Retinal pigment epithelial cell (primary cell): ENCODE data around the gene PIP5K1B.

ENCODE experiments used
- DNase-seq: peaks from one replicate; pipeline ENCODE4 v3.0.0-alpha.2; 2010; ENCODE audit warnings: low read depth
- H3K4me3 ChIP-seq: 2 replicates; pipeline ENCODE4 v1.5.1; 2011; ENCODE audit warnings: mild to moderate bottlenecking, low read length, control low read depth, moderate library complexity
- TF ChIP-seq, protein P1 (sequence below): conservative IDR thresholded peaks from 2 replicates; pipeline ENCODE4 v1.5.1; 2011; ENCODE audit warnings: low read depth, low read length, control low read depth, inconsistent platforms

PIP5K1B gene

GRCh38 chr9:68751556-68751955 is 46.5 kb downstream of the PIP5K1B start:
- no peak for DNase-seq
- H3K4me3 ChIP-seq = no peak overlapping the region
- TF ChIP-seq, protein P1, sequence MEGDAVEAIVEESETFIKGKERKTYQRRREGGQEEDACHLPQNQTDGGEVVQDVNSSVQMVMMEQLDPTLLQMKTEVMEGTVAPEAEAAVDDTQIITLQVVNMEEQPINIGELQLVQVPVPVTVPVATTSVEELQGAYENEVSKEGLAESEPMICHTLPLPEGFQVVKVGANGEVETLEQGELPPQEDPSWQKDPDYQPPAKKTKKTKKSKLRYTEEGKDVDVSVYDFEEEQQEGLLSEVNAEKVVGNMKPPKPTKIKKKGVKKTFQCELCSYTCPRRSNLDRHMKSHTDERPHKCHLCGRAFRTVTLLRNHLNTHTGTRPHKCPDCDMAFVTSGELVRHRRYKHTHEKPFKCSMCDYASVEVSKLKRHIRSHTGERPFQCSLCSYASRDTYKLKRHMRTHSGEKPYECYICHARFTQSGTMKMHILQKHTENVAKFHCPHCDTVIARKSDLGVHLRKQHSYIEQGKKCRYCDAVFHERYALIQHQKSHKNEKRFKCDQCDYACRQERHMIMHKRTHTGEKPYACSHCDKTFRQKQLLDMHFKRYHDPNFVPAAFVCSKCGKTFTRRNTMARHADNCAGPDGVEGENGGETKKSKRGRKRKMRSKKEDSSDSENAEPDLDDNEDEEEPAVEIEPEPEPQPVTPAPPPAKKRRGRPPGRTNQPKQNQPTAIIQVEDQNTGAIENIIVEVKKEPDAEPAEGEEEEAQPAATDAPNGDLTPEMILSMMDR = no peak

- TF ChIP-seq, protein P1 = no peak
- H3K4me3 ChIP-seq = no peak overlapping the region
- no peak for DNase-seq
These were observed 50.0 kb downstream of the PIP5K1B start for GRCh38 chr9:68755051-68755450.

DNA sequence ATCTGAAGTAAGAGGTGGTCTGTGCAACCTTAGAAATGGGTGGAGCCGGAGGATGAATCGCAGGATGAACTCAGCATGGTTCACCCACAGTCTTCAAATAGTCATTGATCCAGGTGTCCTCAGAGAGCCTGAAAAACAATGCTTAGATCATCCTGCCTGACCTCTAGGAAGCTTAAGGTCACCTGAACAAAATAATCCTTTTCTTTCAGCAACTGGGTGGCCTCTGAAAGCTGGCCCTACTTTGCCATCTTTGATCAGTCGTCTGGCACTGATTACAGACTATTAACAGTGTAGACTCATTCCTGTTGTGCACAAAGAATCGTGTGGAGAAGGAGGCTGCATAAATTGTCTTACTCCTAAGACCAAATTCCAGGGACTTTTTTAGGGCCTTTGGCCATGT is 50.7 kb downstream of the PIP5K1B start:
- TF ChIP-seq, protein P1 = no peak
- no peak for DNase-seq

GRCh38 chr9:68759981-68760673 is 55.1 kb downstream of the PIP5K1B start:
- H3K4me3 ChIP-seq = no peak overlapping the region
- TF ChIP-seq, protein P1 = no peak
- no peak for DNase-seq

More for the DNA sequence above, 50.7 kb downstream of the PIP5K1B start:
- no peak overlapping the region for H3K4me3 ChIP-seq

DNA sequence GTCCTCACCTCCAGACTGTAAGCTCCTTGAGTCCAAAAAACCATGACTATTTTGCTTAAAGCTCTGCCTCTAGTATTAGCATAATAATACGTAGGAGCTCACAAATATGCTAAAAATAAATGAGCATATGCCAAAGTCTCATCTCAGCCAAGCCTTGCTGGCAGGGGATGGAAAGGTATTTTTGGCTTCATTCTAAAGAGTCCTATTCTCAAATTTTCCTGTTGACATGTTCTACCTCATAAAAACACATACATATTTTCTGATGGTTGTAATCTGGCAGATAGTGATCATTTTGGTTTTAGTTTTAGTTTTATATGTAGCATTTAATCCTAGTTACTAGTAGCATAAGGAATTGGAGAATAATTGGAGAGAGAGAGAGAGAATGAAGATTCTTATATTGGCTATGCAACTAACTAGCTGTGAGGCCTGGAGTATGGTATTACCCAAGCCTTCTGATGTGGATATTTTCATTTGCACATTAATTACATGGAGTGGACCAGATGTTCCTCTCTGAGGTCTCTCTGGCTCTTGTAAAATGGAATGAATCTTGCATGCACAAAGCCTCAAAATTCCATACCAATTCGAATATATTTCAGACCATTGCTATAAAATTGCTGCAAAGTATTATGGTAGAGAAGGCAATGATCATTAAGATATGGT is 55.8 kb downstream of the PIP5K1B start:
- no peak overlapping the region for H3K4me3 ChIP-seq
- TF ChIP-seq, protein P1 = no peak
- no peak for DNase-seq

DNA sequence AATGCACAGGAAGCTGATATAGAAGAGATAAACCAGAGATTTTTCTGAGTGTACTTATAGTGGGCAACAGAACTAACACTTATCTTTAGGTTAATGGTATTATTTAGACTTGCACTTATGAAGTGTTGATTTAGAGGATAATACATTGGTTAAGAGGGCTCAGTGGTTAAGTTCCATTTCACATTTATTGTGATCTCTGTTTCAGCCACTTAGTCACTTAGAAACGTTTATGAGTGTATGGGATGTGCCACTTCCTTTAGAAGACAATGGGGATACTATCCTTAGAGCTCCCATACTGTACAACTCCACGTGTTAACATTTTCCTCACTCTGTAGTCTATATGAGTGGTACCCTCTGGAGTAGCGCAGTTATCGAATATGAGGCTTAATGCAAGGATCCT is 57.5 kb downstream of the PIP5K1B start:
- DNase-seq = no peak
- TF ChIP-seq, protein P1 = no peak
- no peak overlapping the region for H3K4me3 ChIP-seq

DNA sequence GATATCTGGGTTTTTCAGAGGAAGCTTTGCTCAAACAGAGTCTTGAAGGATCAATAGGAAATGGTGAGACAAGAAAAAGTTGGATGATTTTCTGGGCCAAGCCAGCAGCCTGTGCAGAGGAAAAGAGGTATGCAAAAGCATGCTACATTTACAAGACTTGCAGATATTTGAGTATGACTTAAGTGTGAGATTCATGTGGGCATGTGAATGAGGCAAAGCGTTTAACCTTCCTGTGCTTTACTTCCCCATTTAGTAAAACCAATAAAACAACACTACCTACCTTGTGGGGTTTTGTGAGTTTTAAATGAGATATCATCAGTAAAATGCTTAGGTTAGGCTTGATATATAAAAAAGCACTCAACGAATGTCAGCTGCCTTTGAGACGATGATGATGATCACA is 58.1 kb downstream of the PIP5K1B start:
- no peak for DNase-seq
- H3K4me3 ChIP-seq = no peak overlapping the region
- TF ChIP-seq, protein P1 = no peak
